CD4-positive, alpha-beta T cell treated with Interferon alpha-2 for 1 hour (primary cell): Measurements from ENCODE around the gene PABPC1L.
A peak's percentile ranks its signal among the peaks of the same experiment; 100 is the strongest.

ENCODE experiments used
- DNase-seq, 2 donors: peaks; one replicate each; pipeline ENCODE4 v3.0.0-alpha.2; 2020 to 2022

The PABPC1L gene

GRCh38 chr20:44901974-44902373 lies 7.9 kb upstream of the PABPC1L start:
- DNase-seq, result no peak

- DNase-seq, result no peak
Observed at GRCh38 chr20:44904377-44904776, 5.5 kb upstream of the PABPC1L start.

GRCh38 chr20:44908987-44909871 lies 631 bp upstream of the PABPC1L start:
- no peak for DNase-seq

- no peak for DNase-seq
Observed at GRCh38 chr20:44910690-44911262, 916 bp downstream of the PABPC1L start.

GRCh38 chr20:44911264-44911921 lies 1.5 kb downstream of the PABPC1L start:
- peak; percentile 38 to 50 for DNase-seq

- no peak for DNase-seq
Observed at GRCh38 chr20:44912189-44912588, 2.3 kb downstream of the PABPC1L start.

GRCh38 chr20:44914924-44915323 lies 5.1 kb downstream of the PABPC1L start:
- no peak for DNase-seq

- DNase-seq, result no peak
Observed at GRCh38 chr20:44916586-44916985, 6.7 kb downstream of the PABPC1L start.

- no peak for DNase-seq
Observed at GRCh38 chr20:44917399-44917798, 7.5 kb downstream of the PABPC1L start.

GRCh38 chr20:44918342-44918741 lies 8.5 kb downstream of the PABPC1L start:
- DNase-seq, result no peak

- DNase-seq, result no peak
Observed at GRCh38 chr20:44918761-44919160, 8.9 kb downstream of the PABPC1L start.

- DNase-seq, result no peak
Observed at GRCh38 chr20:44921447-44921846, 11.6 kb downstream of the PABPC1L start.

GRCh38 chr20:44924541-44924940 lies 14.7 kb downstream of the PABPC1L start:
- DNase-seq, result no peak

GRCh38 chr20:44928595-44928994 lies 18.7 kb downstream of the PABPC1L start:
- DNase-seq, result no peak

GRCh38 chr20:44930517-44931168 lies 20.8 kb downstream of the PABPC1L start:
- DNase-seq, result no peak

- DNase-seq, result no peak
Observed at GRCh38 chr20:44931911-44932310, 22.1 kb downstream of the PABPC1L start.

- DNase-seq, result no peak
Observed at GRCh38 chr20:44932916-44933315, 23.1 kb downstream of the PABPC1L start.

- no peak for DNase-seq
Observed at GRCh38 chr20:44936510-44936909, 26.6 kb downstream of the PABPC1L start.

- no peak for DNase-seq
Observed at GRCh38 chr20:44938637-44939036, 28.8 kb downstream of the PABPC1L start.

GRCh38 chr20:44941120-44941691 lies 31.3 kb downstream of the PABPC1L start:
- DNase-seq, result no peak

- no peak for DNase-seq
Observed at GRCh38 chr20:44942264-44942973, 32.6 kb downstream of the PABPC1L start.

GRCh38 chr20:44943828-44944227 lies 34.0 kb downstream of the PABPC1L start:
- no peak for DNase-seq
